Thoracic aorta endothelial cell (primary cell): ENCODE data around the gene KCTD2. TPM values are rescaled to one million over a fixed set of nuclear protein-coding genes. Genes with fewer than 3 reads are reported as not detected.

Experiments
- small RNA-seq: library from RNA; depleted of rRNA; stranded (forward); fragments of <200 nt; gene quantifications from one replicate; pipeline ENCODE3, GENCODE V24; 2012
- total RNA-seq: library from RNA; depleted of rRNA; stranded (reverse); fragments of >200 nt; gene quantifications from 2 replicates; pipeline ENCODE4 v1.2.3, GENCODE V29; 2012

The KCTD2 gene, protein sequence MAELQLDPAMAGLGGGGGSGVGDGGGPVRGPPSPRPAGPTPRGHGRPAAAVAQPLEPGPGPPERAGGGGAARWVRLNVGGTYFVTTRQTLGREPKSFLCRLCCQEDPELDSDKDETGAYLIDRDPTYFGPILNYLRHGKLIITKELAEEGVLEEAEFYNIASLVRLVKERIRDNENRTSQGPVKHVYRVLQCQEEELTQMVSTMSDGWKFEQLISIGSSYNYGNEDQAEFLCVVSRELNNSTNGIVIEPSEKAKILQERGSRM
- total RNA-seq = 16.6 and 17.2 TPM in 2 replicates

GRCh38 chr17:75046407-75047289 is at the start of gene KCTD2, which contains the start of gene ATP5PD:
KCTD2 (plus strand) TSS chr17:75047225; CDS start chr17:75047251, 26 bp downstream.
ATP5PD (minus strand) TSS chr17:75046969; CDS start chr17:75042650, 4,319 bp downstream.

DNA sequence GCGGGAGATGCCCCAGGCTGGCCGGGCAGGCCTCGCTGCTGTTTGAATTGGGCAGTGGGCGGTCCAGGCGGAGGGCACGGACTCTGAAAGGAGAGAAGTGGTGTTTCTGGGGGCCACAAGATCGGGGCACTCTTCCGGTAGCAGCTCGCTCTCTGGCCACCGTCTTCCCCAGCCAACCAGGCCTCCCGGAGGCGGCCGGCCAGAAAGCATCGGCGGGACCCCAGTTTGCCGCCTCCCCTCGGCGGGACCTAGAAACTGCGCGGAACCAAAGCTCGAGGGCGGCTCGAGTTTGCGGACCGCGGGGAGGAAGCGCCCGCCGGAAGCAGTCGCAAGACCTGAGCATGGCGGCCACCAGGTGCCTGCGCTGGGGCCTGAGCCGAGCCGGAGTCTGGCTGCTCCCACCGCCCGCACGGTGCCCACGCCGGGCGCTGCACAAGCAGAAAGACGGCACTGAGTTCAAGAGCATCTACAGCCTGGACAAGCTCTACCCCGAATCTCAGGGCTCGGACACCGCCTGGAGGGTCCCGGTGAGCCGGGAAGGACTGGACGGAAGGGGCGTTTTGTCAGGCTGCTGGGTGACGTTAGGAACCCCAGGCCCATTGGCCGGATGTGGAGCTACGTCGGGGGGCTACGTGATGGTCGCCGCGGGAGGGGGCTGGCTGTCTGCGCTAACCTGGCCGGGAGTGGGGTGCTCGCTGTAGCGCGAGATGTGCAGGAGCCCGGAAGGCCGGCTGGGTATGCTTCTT is 34.5 kb upstream of the KCTD2 start, which contains the start of gene MRPL58:
TSS of gene MRPL58 (plus strand) at position 325 of the 746 bp plus-strand sequence. CDS start at position 342, 17 bp downstream.

GRCh38 chr17:75087558-75088453 is 40.8 kb downstream of the KCTD2 start, which contains the start of gene SLC16A5:
SLC16A5 (plus strand) TSS chr17:75087954; CDS start chr17:75093637, 5,683 bp downstream.

DNA sequence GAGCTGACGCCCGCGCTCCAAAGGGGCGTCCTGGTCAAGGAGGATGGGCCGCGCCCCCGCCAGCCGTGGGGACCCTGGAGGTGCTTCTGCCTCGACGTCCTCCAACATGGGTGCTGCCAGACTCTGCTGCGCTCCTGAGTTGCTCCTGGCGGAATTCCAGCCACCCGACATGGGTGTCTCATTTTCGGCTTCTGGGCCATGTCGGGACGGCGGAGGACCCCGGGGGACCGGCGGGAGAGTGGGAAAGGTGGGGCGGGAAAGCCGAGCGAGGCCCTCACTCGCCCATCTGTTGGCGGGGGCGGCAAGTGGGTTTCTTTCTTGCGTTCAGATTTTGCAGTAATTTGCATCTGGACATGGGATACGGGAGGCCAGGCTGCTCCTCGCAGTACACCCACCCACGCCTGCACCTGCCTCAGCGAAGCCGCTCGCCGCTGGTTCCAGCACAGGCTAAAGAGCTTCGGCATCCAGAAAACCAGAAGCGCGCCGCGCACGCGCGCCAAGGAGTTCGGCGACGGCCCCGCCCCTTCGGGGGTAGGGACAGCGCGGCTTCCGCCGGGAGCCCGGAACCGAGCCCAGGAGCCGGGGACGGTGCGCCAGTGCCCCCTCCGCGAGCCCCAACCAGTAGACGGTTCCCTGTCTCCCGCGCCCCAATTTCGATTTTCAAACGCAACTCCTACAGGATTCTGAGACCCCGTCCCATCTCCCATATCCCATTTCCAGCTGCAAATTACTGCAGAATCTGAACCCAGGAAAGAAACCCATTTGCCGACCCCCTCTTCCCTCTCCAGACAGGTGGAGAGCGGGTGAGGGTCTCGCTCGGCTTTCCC is 62.6 kb downstream of the KCTD2 start, which contains the start of gene ARMC7:
TSS of gene ARMC7 (plus strand) at position 563 of the 827 bp plus-strand sequence. CDS start 320 bp downstream, outside the sequence.

Small RNAs within 50 kb of the gene (small RNA-seq; reads per million reads assigned to genes)
- gene AC111186.1 = not detected
- not detected for gene RF00019
- not detected for gene RN7SL573P
- not detected for gene RNU6-362P

Other genes starting within 250 kb of the KCTD2 start
- 0.07 and 0.53 TPM in 2 replicates for gene GRIN2C, start 187.3 kb upstream of the KCTD2 start, total RNA-seq
- 39.8 and 42.3 TPM in 2 replicates for gene FDXR, start 174.2 kb upstream of the KCTD2 start, total RNA-seq
- gene FADS6, start 153.6 kb upstream of the KCTD2 start, total RNA-seq = not detected in 2 replicates
- gene USH1G, start 124.0 kb upstream of the KCTD2 start, total RNA-seq = not detected in 2 replicates
- gene OTOP2, start 123.0 kb upstream of the KCTD2 start, total RNA-seq = not detected in 2 replicates
- not detected in 2 replicates for gene OTOP3, start 111.3 kb upstream of the KCTD2 start, total RNA-seq
- gene HID1, start 74.5 kb upstream of the KCTD2 start, total RNA-seq = 14.9 and 28.4 TPM in 2 replicates
- gene CDR2L, start 59.6 kb upstream of the KCTD2 start, total RNA-seq = 23.1 and 27.4 TPM in 2 replicates
- gene MRPL58, start 34.6 kb upstream of the KCTD2 start, total RNA-seq = 32.2 and 38.1 TPM in 2 replicates
- 270 and 332 TPM in 2 replicates for gene ATP5PD, start 256 bp upstream of the KCTD2 start, total RNA-seq
- gene SLC16A5, start 40.7 kb downstream of the KCTD2 start, total RNA-seq = 4.7 and 11.6 TPM in 2 replicates
- gene ARMC7, start 62.7 kb downstream of the KCTD2 start, total RNA-seq = 4.5 TPM in 2 replicates
- 11.7 and 13.0 TPM in 2 replicates for gene NT5C, start 84.5 kb downstream of the KCTD2 start, total RNA-seq
- 321 and 330 TPM in 2 replicates for gene JPT1, start 107.3 kb downstream of the KCTD2 start, total RNA-seq
- 106 and 124 TPM in 2 replicates for gene SUMO2, start 135.7 kb downstream of the KCTD2 start, total RNA-seq
- gene NUP85, start 158.5 kb downstream of the KCTD2 start, total RNA-seq = 54.8 and 62.4 TPM in 2 replicates
- 15.3 and 18.8 TPM in 2 replicates for gene GGA3, start 214.4 kb downstream of the KCTD2 start, total RNA-seq
- 61.2 and 82.3 TPM in 2 replicates for gene MRPS7, start 214.7 kb downstream of the KCTD2 start, total RNA-seq
- 9.4 and 10.9 TPM in 2 replicates for gene MIF4GD, start 224.0 kb downstream of the KCTD2 start, total RNA-seq
- 13.4 and 14.0 TPM in 2 replicates for gene SLC25A19, start 242.2 kb downstream of the KCTD2 start, total RNA-seq